Measurements from ENCODE around the gene IRF3.

GRCh38 chr19:49665351-49666119 is at the start of gene IRF3, which contains the start of gene BCL2L12:
- TF ChIP-seq CTCF (IDR thresholded peaks at IDR 0.05) (no peak), POLR2A (IDR thresholded peaks at IDR 0.05) (no peak), POLR2AphosphoS5 (IDR thresholded peaks at IDR 0.05) (peak in 1 of 3 donors; percentile 79), EP300 (IDR thresholded peaks at IDR 0.05) (no peak)
